ENCODE results near the gene FAM241B.

Gene FAM241B

DNA sequence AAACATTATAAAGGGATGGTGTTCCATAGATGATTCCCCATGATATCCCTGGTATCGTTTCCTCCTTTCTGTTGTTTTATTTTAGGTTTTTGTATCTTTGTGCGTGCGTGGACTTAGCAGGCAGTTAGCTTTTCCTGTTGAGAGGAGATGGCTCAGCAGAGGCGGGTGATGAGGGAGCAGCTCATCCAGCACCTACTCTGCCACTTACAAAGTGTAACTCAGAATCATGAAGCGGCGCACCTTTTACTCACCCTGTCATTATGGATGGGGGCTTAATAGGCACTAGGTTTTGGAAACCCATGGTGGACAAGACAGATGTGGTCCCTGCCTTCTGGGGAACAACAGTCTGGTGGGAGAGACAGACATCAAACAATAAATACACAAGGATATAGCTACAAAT lies 17.1 kb downstream of the FAM241B start:
- DNase-seq (ENCODE audit: extremely low spot score) = no peak
- CTCF ChIA-PET = interaction anchor here (0.6 to 1.7 kb wide), 3 partner anchors 10 to 70 kb away, joined by 4 to 8 read pairs (median 4); no protein-coding TSS in a partner anchor
- TF ChIP-seq TARDBP (IDR thresholded peaks at IDR 0.05) = no peak
- TF ChIP-seq ARNT (IDR thresholded peaks at IDR 0.05) = no peak
- TF ChIP-seq CTBP1 (IDR thresholded peaks at IDR 0.05; ENCODE audit: borderline replicate concordance) = no peak
- TF ChIP-seq L3MBTL2 (conservative IDR thresholded peaks at IDR 0.05) = no peak
- TF ChIP-seq NFRKB (IDR thresholded peaks at IDR 0.05) = no peak
- no peak for TF ChIP-seq ELF4 (IDR thresholded peaks at IDR 0.05)
- TF ChIP-seq LEF1 (IDR thresholded peaks at IDR 0.05; ENCODE audit: borderline replicate concordance) = no peak
- POLR2A ChIA-PET = interaction anchor here (0.6 kb wide), 1 partner anchor 128 kb away, joined by 5 read pairs; no protein-coding TSS in a partner anchor

DNA sequence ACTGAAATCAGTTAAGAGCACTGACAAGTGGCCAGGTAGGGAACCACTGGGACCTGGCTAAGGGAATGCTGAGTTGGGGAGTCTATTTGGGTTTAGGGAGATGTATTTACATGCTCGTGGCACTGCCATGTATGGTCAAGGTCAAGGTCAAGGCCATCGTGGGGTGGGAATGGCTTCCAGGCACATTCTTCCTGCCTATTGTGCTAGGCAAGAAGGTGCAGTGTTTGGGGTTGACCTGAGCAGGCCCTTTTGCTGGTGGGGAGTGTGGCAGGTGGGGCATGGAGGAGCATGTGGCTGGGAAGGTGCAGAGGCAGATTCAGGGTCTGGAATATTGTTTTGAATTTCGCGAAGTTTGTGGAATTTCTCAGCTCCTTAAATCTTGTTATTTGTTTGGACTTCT lies 17.8 kb downstream of the FAM241B start:
- TF ChIP-seq NFRKB (IDR thresholded peaks at IDR 0.05) = no peak
- TF ChIP-seq CTBP1 (IDR thresholded peaks at IDR 0.05; ENCODE audit: borderline replicate concordance) = no peak
- TF ChIP-seq ZNF384 (IDR thresholded peaks at IDR 0.05) = no peak
- no peak for TF ChIP-seq LEF1 (IDR thresholded peaks at IDR 0.05; ENCODE audit: borderline replicate concordance)
- TF ChIP-seq HDGF (IDR thresholded peaks at IDR 0.05; ENCODE audit: borderline replicate concordance) = no peak
- no peak for TF ChIP-seq BHLHE40 (IDR thresholded peaks at IDR 0.05; ENCODE audit: borderline replicate concordance)
- TF ChIP-seq SUZ12 (IDR thresholded peaks at IDR 0.05) = no peak
- TF ChIP-seq, protein P1, sequence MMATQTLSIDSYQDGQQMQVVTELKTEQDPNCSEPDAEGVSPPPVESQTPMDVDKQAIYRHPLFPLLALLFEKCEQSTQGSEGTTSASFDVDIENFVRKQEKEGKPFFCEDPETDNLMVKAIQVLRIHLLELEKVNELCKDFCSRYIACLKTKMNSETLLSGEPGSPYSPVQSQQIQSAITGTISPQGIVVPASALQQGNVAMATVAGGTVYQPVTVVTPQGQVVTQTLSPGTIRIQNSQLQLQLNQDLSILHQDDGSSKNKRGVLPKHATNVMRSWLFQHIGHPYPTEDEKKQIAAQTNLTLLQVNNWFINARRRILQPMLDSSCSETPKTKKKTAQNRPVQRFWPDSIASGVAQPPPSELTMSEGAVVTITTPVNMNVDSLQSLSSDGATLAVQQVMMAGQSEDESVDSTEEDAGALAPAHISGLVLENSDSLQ (IDR thresholded peaks at IDR 0.05) = no peak
- no peak for TF ChIP-seq FOXM1 (IDR thresholded peaks at IDR 0.05; ENCODE audit: borderline replicate concordance)
- TF ChIP-seq TARDBP (IDR thresholded peaks at IDR 0.05) = no peak
- no peak for TF ChIP-seq ELF4 (IDR thresholded peaks at IDR 0.05)
- TF ChIP-seq ARNT (IDR thresholded peaks at IDR 0.05) = no peak
- no peak for TF ChIP-seq FOXA1 (IDR thresholded peaks at IDR 0.05)
- TF ChIP-seq SP1 (IDR thresholded peaks at IDR 0.05) = no peak
- no peak for TF ChIP-seq FOXK2 (IDR thresholded peaks at IDR 0.05)
- no peak for TF ChIP-seq L3MBTL2 (conservative IDR thresholded peaks at IDR 0.05)

DNA sequence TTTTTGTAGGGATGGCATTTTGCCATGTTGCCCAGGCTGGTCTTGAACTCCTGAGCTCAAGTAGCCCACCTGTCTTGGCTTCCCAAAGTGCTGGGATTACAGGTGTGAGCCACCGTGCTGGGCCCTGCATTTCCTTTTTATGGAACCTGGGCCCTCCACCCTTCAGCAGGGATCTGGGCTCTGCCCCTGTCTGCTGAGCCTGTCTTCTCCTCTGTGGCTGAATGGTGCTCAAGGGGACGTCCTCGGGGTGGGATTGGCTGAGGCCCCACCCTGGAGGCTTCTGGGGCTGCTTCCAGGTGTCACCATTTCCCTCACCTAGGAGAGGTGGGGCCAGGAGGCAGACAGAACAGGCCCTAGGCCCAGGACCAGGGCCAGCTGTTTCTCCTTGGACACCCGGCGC lies 18.4 kb downstream of the FAM241B start:
- POLR2A ChIA-PET = no interaction called here
- TF ChIP-seq FOXM1 (IDR thresholded peaks at IDR 0.05; ENCODE audit: borderline replicate concordance) (no peak), FOXK2 (IDR thresholded peaks at IDR 0.05) (no peak), LEF1 (IDR thresholded peaks at IDR 0.05; ENCODE audit: borderline replicate concordance) (no peak), BHLHE40 (IDR thresholded peaks at IDR 0.05; ENCODE audit: borderline replicate concordance) (no peak), ELF4 (IDR thresholded peaks at IDR 0.05) (no peak), SP1 (IDR thresholded peaks at IDR 0.05) (no peak), NFRKB (IDR thresholded peaks at IDR 0.05) (no peak), ARNT (IDR thresholded peaks at IDR 0.05) (no peak), SUZ12 (IDR thresholded peaks at IDR 0.05) (no peak), TARDBP (IDR thresholded peaks at IDR 0.05) (no peak), FOXA1 (IDR thresholded peaks at IDR 0.05) (no peak), HDGF (IDR thresholded peaks at IDR 0.05; ENCODE audit: borderline replicate concordance) (no peak), L3MBTL2 (conservative IDR thresholded peaks at IDR 0.05) (no peak), CTBP1 (IDR thresholded peaks at IDR 0.05; ENCODE audit: borderline replicate concordance) (no peak)
- TF ChIP-seq, protein P1 (IDR thresholded peaks at IDR 0.05) = no peak

More for the DNA sequence above, 17.8 kb downstream of the FAM241B start:
- DNase-seq (ENCODE audit: extremely low spot score) = no peak
- POLR2A ChIA-PET = no interaction called here
- CTCF ChIA-PET = interaction anchor here (0.6 to 1.0 kb wide), 2 partner anchors 69 to 95 kb away, joined by 4 read pairs; no protein-coding TSS in a partner anchor

DNA sequence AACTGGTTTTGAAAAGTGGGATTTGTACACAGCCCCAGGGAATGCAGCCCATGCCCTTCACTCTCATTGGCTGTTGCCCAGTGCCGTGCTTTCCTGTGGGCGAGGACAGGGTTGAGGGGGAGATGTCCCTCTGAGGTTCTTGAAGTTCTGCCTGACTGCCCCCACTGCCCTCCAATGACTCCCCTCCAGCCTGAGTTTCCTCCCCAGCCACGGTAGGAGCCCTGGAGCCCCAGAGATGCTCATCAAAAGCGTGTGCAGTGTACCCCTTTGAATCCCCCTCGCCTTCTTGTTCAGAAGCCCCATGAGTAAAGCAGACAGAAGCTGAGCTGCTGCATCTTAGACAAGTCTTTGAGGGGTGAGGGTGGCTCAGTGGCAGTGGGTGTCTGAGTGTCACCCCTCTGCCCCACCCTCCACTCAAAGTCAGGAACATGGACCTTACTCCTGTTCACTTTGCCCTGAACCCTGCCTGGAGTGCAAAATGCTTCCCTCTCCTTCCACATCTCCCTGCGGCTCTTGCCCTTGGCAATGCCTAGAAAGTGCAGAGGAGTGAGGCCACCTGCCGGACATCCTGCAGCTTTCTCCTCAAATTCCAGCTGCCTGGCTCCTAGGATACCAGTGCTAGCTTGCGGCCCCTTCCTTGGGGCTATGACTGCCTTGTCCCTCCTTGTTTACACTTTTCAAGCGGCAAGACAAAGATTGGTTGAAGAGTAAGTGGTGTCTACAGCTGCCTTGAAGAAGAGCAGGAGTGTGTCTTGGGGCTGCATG lies 19.9 kb downstream of the FAM241B start:
- POLR2A ChIA-PET = no interaction called here

More for the DNA sequence above, 18.4 kb downstream of the FAM241B start:
- CTCF ChIA-PET = no interaction called here
- DNase-seq (ENCODE audit: extremely low spot score) = no peak

DNA sequence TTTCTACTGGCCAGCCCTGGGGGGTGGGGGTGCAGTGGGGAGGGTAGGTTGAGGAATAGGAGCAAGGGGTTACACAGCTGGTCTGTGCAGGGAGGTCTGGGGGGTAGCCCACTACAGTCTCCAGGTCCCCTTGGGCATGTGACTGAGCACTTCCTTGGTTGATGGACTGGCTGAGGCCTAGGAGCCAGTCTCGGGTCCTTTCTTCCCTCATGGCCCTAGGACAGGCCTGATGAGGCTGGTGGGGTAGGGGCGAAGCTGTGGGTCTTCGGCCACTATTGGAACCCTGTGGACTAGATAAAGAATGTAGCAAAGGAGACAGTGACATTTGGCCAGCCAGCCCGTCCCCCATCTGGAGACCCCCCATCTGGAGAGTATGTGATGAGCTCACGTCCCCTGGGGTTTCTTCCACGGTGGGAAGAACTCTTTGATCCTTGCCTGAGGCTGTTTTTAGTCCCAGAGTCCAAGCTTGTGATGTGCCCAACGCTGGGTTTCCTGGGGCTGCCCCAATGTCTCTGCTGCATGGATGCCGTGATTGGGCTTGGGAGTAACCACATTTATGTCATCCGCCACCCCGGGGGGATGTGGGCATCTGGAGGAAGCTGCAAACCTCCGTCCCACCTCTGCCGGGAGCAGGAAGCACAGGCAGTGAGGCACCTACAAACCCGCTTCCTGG lies 20.7 kb downstream of the FAM241B start:
- POLR2A ChIA-PET = no interaction called here

More for the DNA sequence above, 19.9 kb downstream of the FAM241B start:
- DNase-seq (ENCODE audit: extremely low spot score) = no peak
- TF ChIP-seq BHLHE40 (IDR thresholded peaks at IDR 0.05; ENCODE audit: borderline replicate concordance) (no peak), ARNT (IDR thresholded peaks at IDR 0.05) (no peak), LEF1 (IDR thresholded peaks at IDR 0.05; ENCODE audit: borderline replicate concordance) (no peak), SUZ12 (IDR thresholded peaks at IDR 0.05) (no peak), ELF4 (IDR thresholded peaks at IDR 0.05) (no peak), FOXK2 (IDR thresholded peaks at IDR 0.05) (no peak), L3MBTL2 (conservative IDR thresholded peaks at IDR 0.05) (no peak), HDGF (IDR thresholded peaks at IDR 0.05; ENCODE audit: borderline replicate concordance) (no peak), FOXM1 (IDR thresholded peaks at IDR 0.05; ENCODE audit: borderline replicate concordance) (no peak), TARDBP (IDR thresholded peaks at IDR 0.05) (no peak), CTBP1 (IDR thresholded peaks at IDR 0.05; ENCODE audit: borderline replicate concordance) (no peak), NFRKB (IDR thresholded peaks at IDR 0.05) (no peak), ZNF384 (IDR thresholded peaks at IDR 0.05) (no peak)
- TF ChIP-seq, protein P1 (IDR thresholded peaks at IDR 0.05) = no peak
- CTCF ChIA-PET = interaction anchor here (0.8 to 1.1 kb wide), 2 partner anchors 13 kb away, joined by 3 read pairs; no protein-coding TSS in a partner anchor

More for the DNA sequence above, 20.7 kb downstream of the FAM241B start:
- TF ChIP-seq NFRKB (IDR thresholded peaks at IDR 0.05) = no peak
- TF ChIP-seq TARDBP (IDR thresholded peaks at IDR 0.05) = no peak
- TF ChIP-seq SUZ12 (IDR thresholded peaks at IDR 0.05) = no peak
- TF ChIP-seq ZNF384 (IDR thresholded peaks at IDR 0.05) = no peak
- TF ChIP-seq L3MBTL2 (conservative IDR thresholded peaks at IDR 0.05) = no peak
- TF ChIP-seq HDGF (IDR thresholded peaks at IDR 0.05; ENCODE audit: borderline replicate concordance) = no peak
- TF ChIP-seq ELF4 (IDR thresholded peaks at IDR 0.05) = no peak
- TF ChIP-seq CTBP1 (IDR thresholded peaks at IDR 0.05; ENCODE audit: borderline replicate concordance) = no peak
- TF ChIP-seq FOXK2 (IDR thresholded peaks at IDR 0.05) = no peak
- no peak for TF ChIP-seq FOXA1 (IDR thresholded peaks at IDR 0.05)
- TF ChIP-seq, protein P1 (IDR thresholded peaks at IDR 0.05) = no peak
- TF ChIP-seq LEF1 (IDR thresholded peaks at IDR 0.05; ENCODE audit: borderline replicate concordance) = no peak
- TF ChIP-seq SP1 (IDR thresholded peaks at IDR 0.05) = no peak
- TF ChIP-seq BHLHE40 (IDR thresholded peaks at IDR 0.05; ENCODE audit: borderline replicate concordance) = no peak
- no peak for TF ChIP-seq ARNT (IDR thresholded peaks at IDR 0.05)
- DNase-seq (ENCODE audit: extremely low spot score) = no peak
- CTCF ChIA-PET = interaction anchor here (0.6 to 1.1 kb wide), 3 partner anchors 8 to 14 kb away, joined by 3 read pairs; no protein-coding TSS in a partner anchor
